Epidermal melanocyte (primary cell): ENCODE results near the gene EBNA1BP2.
"Not testable (repeated sequence)": the region's sequence is repeated elsewhere in the genome, so short reads cannot be mapped to it uniquely, and the experiment has no call there.

Experiments used
- DNase-seq: peaks from one replicate; pipeline ENCODE4 v3.0.0; 2011; ENCODE audit warnings: low spot score; ENCODE audit not compliant: insufficient read length

EBNA1BP2 gene

DNA sequence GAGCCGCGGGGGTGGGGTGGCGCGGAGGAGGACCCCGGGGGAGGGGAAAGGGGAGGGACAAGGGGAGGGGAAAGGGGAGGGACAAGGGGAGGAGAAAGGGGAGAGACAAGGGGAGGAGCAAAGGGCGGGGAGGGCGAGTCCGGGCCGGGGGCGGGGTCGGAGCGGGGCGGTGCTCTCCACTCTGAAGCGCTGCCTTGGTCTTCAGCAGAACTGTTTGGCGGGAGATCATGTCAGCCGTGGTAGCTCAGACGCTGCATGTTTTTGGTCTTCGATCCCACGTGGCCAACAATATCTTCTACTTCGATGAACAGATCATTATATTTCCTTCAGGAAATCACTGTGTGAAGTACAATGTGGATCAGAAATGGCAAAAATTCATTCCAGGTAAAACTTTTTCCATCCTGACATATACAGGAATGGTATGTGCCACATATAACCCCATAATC, 460 bp upstream of the EBNA1BP2 start:
- DNase-seq = peak; percentile 76

- DNase-seq = no peak
Measured at GRCh38 chr1:43171312-43171875, 696 bp downstream of the EBNA1BP2 start.

DNA sequence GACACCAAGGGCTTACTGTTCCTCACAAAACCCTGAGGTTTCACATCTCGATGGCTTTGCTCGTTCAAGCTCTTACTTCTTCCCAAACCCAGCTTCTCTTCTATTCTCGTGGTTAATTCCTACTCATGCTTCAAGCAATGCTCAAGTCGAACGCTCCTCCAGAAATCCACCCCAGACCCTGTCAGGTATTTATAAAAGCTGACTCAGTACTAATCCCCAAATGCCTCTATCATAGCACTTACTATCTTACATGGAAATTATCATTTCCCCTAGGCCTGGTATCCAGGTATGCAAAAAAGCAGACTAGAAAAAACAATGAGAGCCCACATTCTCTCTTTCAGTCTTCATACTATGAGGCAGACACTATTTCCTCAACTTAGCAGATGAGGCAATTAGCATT, 6.3 kb downstream of the EBNA1BP2 start:
- no peak for DNase-seq

- no peak for DNase-seq
Measured at GRCh38 chr1:43165162-43165561, 6.9 kb downstream of the EBNA1BP2 start.

DNA sequence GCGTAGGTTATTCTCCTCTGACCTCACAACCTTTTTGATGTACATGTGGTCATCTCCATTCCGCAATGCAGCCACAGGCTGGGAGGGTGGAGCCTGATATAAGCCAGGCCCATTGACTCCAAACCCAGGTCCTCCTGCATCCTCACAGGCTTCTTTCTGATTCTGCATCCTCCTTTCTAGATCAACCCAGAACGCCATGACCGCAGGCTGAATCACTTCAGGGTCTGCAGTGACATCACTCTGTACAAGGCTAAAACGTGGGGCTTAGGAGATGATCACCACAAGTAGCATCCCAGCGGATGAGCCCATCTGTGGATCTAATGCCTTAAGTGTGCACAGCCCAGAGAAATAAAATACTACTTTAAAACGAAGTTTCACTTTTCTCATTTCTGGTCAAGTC, 16.1 kb downstream of the EBNA1BP2 start:
- no peak for DNase-seq

DNA sequence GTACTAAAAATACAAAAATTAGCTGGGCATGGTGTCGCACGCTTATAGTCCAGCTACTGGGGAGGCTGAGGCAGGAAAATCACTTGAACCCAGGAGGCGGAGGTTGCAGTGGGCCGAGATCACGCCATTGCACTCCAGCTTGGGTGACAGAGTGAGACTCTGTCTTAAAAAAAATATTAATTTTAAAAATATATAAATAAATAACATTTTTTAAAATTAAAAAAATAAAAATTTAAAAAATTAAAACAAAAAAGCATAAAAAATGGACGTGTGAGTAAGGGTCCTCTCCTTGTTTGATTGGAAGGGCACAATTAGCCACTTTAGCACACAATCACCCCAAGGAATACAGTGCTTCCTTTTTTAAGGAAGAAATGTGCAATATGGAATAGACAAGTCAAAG, 18.6 kb downstream of the EBNA1BP2 start:
- no peak for DNase-seq

GRCh38 chr1:43152866-43153265, 19.2 kb downstream of the EBNA1BP2 start:
- no peak for DNase-seq

DNA sequence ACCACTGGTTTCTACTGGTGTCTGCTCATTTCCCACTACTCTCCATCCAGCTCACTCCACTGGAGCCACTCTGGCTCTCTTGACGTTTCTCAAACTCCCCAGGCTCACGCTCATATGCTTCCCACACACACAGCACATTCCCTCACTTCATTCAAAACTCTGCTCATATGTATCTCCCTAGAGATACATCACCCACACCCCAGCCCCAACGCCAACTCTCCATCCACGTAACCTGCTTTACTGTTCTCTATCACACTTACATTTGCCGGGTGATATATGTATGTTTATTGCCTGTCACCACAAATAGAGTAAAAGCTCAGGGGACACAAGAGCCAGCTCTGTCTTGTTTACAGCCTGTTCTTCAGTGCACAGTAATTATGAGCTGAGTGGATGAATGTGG, 22.2 kb downstream of the EBNA1BP2 start:
- no peak for DNase-seq

DNA sequence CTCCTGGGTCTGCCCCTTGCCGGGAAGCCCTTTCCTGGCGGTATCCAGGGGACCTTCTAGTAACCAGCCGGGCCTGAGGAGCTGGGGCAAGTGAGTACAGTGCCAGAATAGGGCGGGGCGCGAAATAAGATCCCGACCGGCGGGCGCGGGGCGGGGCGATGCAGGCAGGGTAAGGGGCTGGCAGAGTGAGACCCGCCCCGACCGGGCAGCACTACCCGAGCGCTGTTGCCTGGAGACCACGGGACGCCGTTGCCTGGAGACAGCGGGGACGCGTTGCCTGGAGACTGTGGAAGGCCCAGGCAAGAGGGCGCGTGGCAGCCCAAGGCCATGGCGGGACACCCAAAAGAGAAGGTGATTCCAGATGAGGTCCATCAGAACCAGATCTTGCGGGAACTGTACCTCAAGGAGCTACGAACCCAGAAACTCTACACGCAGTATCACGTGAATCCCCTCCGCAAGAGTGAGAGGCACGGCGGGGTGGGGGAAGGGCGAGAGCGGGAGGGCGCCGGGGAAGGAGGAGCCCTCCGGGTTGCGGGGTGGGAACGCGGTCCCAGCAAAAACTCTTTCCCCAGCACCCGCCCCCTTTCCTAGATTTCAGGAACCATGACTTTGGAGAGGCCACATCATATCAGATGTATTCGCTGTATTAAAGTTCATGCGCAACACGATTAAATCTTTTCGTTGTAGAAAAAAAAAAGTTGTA, 24.3 kb downstream of the EBNA1BP2 start:
- DNase-seq = peak; percentile 37

DNA sequence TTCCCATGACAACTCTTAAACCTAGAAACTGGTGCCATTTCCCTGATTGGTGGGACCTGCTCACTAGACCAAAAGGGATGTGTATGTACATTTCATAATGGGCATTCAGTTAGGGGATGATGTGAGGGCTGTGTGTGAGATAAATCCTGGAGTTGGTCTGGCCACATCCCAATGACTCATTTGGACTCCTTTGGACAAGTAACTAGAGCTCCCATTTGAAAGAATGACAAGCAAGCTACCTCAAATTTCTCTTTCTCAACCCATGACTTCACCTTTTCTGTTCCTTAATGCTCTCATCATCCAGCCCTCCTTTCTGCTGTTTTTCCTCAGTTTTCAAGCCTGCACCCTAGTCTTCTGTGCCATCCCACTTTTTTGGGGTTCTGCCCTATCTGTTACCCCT, 27.9 kb downstream of the EBNA1BP2 start:
- no peak for DNase-seq

- DNase-seq = no peak
Measured at GRCh38 chr1:43143441-43143888, 28.6 kb downstream of the EBNA1BP2 start.

DNA sequence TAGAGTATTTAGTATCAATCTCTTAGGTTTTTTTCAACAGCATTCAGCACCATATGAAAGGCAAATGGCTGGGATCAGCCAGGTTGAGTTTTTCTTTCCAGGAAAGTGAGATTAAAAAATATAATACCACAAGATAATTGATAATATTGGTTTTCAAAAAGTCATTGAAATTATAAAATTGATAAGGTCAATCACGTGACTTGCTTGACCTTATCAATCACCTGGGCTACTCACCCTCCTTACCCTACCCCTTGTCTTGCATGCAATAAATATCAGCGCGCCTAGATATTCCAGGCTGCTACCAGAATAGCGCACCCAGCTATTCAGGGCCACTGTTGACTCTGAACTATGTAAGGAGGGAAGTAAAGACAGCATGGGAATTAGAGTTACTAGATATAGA, 31.5 kb downstream of the EBNA1BP2 start:
- DNase-seq = no peak

GRCh38 chr1:43140010-43140409, 32.1 kb downstream of the EBNA1BP2 start:
- DNase-seq = no peak

DNA sequence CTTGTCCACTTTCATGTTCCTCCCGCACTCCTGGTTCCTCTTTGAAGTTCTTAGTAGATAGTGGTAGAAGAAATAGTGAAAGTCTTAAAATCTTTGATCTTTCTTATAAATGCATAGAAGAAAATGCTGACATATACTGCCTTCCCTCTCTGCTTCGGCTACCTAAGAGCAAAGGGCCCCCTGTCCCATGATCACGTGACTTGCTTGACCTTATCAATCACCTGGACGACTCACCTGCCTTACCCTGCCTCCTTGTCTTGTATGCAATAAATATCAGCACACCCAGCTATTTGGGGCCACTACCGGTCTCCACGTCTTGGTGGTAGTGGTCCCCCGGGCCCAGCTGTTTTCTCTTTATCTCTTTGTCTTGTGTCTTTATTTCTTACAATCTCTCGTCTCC, 32.8 kb downstream of the EBNA1BP2 start:
- DNase-seq = not testable (repeated sequence)

GRCh38 chr1:43137445-43138052, 34.5 kb downstream of the EBNA1BP2 start:
- peak; percentile 74 for DNase-seq

- no peak for DNase-seq
Measured at GRCh38 chr1:43135857-43136781, 36.0 kb downstream of the EBNA1BP2 start.

GRCh38 chr1:43134640-43135039, 37.5 kb downstream of the EBNA1BP2 start:
- no peak for DNase-seq

- no peak for DNase-seq
Measured at GRCh38 chr1:43134068-43134467, 38.0 kb downstream of the EBNA1BP2 start.

DNA sequence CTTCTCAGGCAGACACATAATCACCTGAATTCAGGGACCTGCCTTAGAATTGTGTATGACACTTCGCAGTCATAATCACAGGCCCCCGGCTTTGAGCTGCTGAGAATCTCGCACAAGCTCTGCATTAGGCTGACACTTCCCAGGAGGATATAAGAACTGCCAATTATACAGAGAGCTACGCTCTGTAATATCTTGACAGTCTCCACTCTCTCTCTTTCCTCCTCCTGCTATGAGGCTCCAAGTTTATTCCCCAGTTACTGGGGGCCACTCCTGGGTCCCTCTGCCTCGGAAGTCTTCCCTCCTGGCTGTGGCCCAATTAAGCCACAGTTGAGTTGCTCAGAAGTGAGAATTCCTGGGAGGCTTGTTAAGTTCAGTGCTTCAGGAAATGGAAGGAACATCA, 42.7 kb downstream of the EBNA1BP2 start:
- DNase-seq = no peak

- no peak for DNase-seq
Measured at GRCh38 chr1:43128816-43129215, 43.3 kb downstream of the EBNA1BP2 start.

GRCh38 chr1:43123031-43123430, 49.1 kb downstream of the EBNA1BP2 start:
- peak; percentile 57 for DNase-seq
